C4-2B (cell line): ENCODE data around the gene FAM83E.
A peak's percentile ranks its signal among the peaks of the same experiment; 100 is the strongest.

ENCODE experiments used
- H3K27ac ChIP-seq: fragments of 450-650 bp; 2 replicates; pipeline ENCODE4 v1.5.1; 2017
- CTCF ChIP-seq: fragments of 450-650 bp; conservative IDR thresholded peaks from 2 replicates; pipeline ENCODE4 v1.5.1; 2017; ENCODE audit warnings: mild to moderate bottlenecking
- ZFX ChIP-seq: fragments of 450-650 bp; IDR thresholded peaks from 2 replicates; pipeline ENCODE4 v1.6.1; 2017

The FAM83E gene

GRCh38 chr19:48635263-48635965 is 20.5 kb upstream of the FAM83E start:
- TF ChIP-seq ZFX (no peak), CTCF (no peak)

GRCh38 chr19:48634424-48635262 is 19.8 kb upstream of the FAM83E start:
- peak overlapping the region; percentile 92 for H3K27ac ChIP-seq
- TF ChIP-seq ZFX (no peak), CTCF (no peak)

More at GRCh38 chr19:48635263-48635965, 20.5 kb upstream of the FAM83E start:
- peak overlapping the region; percentile 92 for H3K27ac ChIP-seq

GRCh38 chr19:48634036-48634342 is 19.1 kb upstream of the FAM83E start:
- TF ChIP-seq ZFX (no peak), CTCF (no peak)
- peak overlapping the region; percentile 92 for H3K27ac ChIP-seq

- TF ChIP-seq ZFX (no peak), CTCF (no peak)
- H3K27ac ChIP-seq: peak overlapping the region; percentile 92
Observed at GRCh38 chr19:48633148-48634035, 18.5 kb upstream of the FAM83E start.

- H3K27ac ChIP-seq: peak overlapping the region; percentile 92
- TF ChIP-seq ZFX (no peak), CTCF (no peak)
Observed at GRCh38 chr19:48632692-48633147, 17.8 kb upstream of the FAM83E start.

- H3K27ac ChIP-seq: peak overlapping the region; percentile 92
Observed at GRCh38 chr19:48632286-48632685, 17.4 kb upstream of the FAM83E start.

- peak overlapping the region; percentile 93 for H3K27ac ChIP-seq
- TF ChIP-seq ZFX (no peak), CTCF (no peak)
Observed at GRCh38 chr19:48631225-48631624, 16.3 kb upstream of the FAM83E start.
